ENCODE measurements around the gene FBN1.

FBN1 gene

GRCh38 chr15:48388910-48389309, 256.6 kb downstream of the FBN1 start:
- DNase-seq, result no peak

GRCh38 chr15:48388016-48388851, 257.3 kb downstream of the FBN1 start:
- DNase-seq, result no peak

- no peak for DNase-seq
Measured at GRCh38 chr15:48385031-48385830, 260.3 kb downstream of the FBN1 start.

- no peak for DNase-seq
Measured at GRCh38 chr15:48384616-48385015, 260.9 kb downstream of the FBN1 start.

GRCh38 chr15:48383031-48383430, 262.5 kb downstream of the FBN1 start:
- DNase-seq, result no peak

- DNase-seq, result no peak
Measured at GRCh38 chr15:48381861-48382260, 263.6 kb downstream of the FBN1 start.

- no peak for DNase-seq
Measured at GRCh38 chr15:48380198-48380597, 265.3 kb downstream of the FBN1 start.

- no peak for DNase-seq
Measured at GRCh38 chr15:48375767-48376166, 269.7 kb downstream of the FBN1 start.

GRCh38 chr15:48374472-48374871, 271.0 kb downstream of the FBN1 start:
- DNase-seq, result no peak

- DNase-seq, result no peak
Measured at GRCh38 chr15:48373821-48374451, 271.6 kb downstream of the FBN1 start.

GRCh38 chr15:48371961-48372360, 273.5 kb downstream of the FBN1 start:
- DNase-seq, result no peak

- DNase-seq, result no peak
Measured at GRCh38 chr15:48371550-48371949, 274.0 kb downstream of the FBN1 start.

- no peak for DNase-seq
Measured at GRCh38 chr15:48370460-48370859, 275.0 kb downstream of the FBN1 start.

GRCh38 chr15:48367483-48367882, 278.0 kb downstream of the FBN1 start:
- no peak for DNase-seq

GRCh38 chr15:48366584-48367312, 278.8 kb downstream of the FBN1 start:
- DNase-seq, result no peak

- DNase-seq, result no peak
Measured at GRCh38 chr15:48365575-48365974, 279.9 kb downstream of the FBN1 start.

GRCh38 chr15:48363474-48363873, 282.0 kb downstream of the FBN1 start:
- no peak for DNase-seq

- no peak for DNase-seq
Measured at GRCh38 chr15:48361685-48362084, 283.8 kb downstream of the FBN1 start.

- no peak for DNase-seq
Measured at GRCh38 chr15:48360841-48361240, 284.7 kb downstream of the FBN1 start.
